Measurements from ENCODE around the gene KLHL34.

The KLHL34 gene

DNA sequence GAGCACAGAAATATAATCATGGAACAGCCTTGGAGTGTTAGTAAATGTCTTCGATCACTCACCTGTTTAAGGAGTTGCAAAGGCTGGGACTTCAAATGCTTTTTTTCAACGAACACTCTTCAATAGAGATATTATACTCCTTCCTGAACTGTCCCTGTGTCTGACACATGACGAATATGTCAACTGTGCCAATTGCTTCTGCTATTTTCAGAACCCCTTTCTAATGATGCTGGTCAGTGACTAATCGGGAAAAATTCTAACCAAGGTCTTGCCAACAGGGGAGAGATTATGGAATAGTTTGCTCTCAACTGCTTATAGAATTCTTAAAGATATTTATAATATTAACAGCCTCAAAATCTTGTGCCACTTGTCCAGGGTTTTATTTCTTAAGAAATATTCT, 8.5 kb upstream of the KLHL34 start:
- TF ChIP-seq CTCF (IDR thresholded peaks at IDR 0.05; ENCODE audit: low read length, missing control alignments) = no peak
- no peak overlapping the region for H3K4me3 ChIP-seq (replicated peaks; ENCODE audit: low read depth, low read length)
- no peak for DNase-seq (ENCODE audit: low read depth)

DNA sequence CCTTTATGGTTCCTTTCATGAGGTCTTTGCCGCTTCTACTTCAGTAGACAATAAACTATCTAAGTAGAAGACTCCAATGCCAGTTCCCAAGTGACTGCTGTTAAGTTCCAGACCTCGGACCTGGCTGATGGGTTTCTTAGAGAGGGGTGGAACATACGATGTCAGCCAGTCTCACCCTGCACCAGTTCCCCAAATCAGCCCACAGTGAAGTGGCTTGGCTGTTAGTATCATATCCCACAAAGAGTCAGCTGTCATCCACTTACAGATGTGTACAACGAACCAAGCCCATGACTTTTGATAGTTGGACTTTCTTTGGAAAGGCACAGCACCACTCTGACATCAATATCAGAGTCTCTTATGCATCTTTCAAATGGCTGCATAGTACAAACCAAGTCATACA, 8.1 kb upstream of the KLHL34 start:
- no peak for TF ChIP-seq CTCF (IDR thresholded peaks at IDR 0.05; ENCODE audit: low read length, missing control alignments)
- H3K4me3 ChIP-seq (replicated peaks; ENCODE audit: low read depth, low read length) = no peak overlapping the region

DNA sequence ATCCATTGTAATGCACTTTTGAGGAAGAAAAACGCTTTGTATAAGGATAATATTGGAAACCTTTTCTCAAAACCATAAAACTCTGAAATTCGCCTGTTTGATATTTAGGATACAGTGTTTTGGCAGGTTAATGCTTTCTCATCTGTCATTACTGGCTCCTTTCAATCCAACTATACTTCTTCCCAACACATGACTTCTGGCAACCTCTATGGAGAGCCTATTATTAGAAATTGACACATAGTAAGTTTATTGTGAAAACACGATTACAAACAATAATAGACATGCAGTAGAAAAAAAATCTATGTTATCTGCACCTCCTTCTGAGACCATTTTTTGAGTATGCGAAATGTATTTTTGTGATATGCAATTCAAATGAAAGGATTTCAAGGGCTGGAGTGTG, 4.6 kb upstream of the KLHL34 start:
- H3K4me3 ChIP-seq (replicated peaks; ENCODE audit: low read depth, low read length) = no peak overlapping the region
- TF ChIP-seq CTCF (IDR thresholded peaks at IDR 0.05; ENCODE audit: low read length, missing control alignments) = no peak
- no peak for DNase-seq (ENCODE audit: low read depth)

More for the DNA sequence above, 8.1 kb upstream of the KLHL34 start:
- DNase-seq (ENCODE audit: low read depth) = no peak

DNA sequence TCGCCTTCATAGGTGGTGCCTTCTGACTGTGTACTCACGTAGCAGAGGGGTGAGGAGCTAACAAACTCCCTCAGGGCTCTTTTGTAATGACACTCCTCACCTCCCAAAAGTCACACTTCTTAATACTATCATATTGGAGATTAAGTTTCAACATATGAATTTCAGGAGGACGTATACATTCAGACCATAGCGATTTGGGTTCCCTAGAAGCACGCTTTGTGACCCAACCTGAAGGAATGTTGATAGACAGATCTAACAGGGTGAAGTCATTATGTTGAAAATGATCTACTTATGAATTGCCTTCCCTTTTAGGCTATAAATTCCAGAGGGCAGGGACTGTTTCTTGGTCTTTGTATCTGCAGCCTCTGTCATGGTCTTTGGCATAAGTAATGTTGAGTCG, 3.2 kb upstream of the KLHL34 start:
- DNase-seq (ENCODE audit: low read depth) = no peak
- TF ChIP-seq CTCF (IDR thresholded peaks at IDR 0.05; ENCODE audit: low read length, missing control alignments) = no peak
- H3K4me3 ChIP-seq (replicated peaks; ENCODE audit: low read depth, low read length) = no peak overlapping the region

DNA sequence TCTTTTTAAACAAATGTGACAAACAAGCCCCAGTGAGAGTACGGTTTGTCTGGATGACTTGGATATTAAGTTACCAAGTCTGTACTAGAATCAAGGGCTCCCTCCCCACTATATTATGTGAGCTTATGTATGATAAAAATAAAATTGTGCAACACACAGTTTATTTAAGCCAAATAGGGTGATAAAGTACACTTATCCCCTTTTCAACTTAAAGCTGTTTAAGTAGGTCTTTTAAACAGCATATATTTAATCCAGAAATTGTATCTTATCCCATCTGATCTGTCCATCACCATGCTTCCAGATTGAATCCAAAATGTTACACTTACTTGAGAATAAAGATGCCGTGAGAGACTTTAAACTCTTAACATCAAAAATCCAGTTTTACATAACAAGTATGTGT, 2.0 kb upstream of the KLHL34 start:
- no peak overlapping the region for H3K4me3 ChIP-seq (replicated peaks; ENCODE audit: low read depth, low read length)
- TF ChIP-seq CTCF (IDR thresholded peaks at IDR 0.05; ENCODE audit: low read length, missing control alignments) = no peak
- DNase-seq (ENCODE audit: low read depth) = no peak

- no peak for DNase-seq (ENCODE audit: low read depth)
- no peak overlapping the region for H3K4me3 ChIP-seq (replicated peaks; ENCODE audit: low read depth, low read length)
- no peak for TF ChIP-seq CTCF (IDR thresholded peaks at IDR 0.05; ENCODE audit: low read length, missing control alignments)
These were observed 1.2 kb upstream of the KLHL34 start for GRCh38 chrX:21659320-21659719.

DNA sequence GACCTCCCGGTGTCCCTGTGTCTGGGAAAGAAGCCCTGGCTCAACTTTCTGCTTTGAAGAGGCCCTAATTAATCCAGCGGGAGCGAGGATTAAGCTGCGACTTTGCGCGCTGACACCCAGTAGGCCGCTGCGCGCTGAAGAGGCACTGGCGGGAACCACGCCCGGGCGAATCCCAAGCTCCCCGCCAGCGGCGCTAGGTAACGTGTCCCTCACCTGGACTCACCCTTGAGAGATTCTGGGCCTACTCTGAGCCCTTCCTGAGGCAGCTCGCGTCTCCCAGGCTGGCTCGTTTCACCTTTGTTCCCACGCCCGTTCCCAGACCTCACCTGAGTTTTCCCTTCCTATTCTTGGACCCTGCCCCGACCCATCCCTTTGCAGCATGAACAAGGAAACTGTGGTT, 616 bp upstream of the KLHL34 start:
- no peak for TF ChIP-seq CTCF (IDR thresholded peaks at IDR 0.05; ENCODE audit: low read length, missing control alignments)
- H3K4me3 ChIP-seq (replicated peaks; ENCODE audit: low read depth, low read length) = no peak overlapping the region
- DNase-seq (ENCODE audit: low read depth) = no peak

Data from fibroblast of pulmonary artery (primary cell).